Measurements from ENCODE around the gene LRCOL1. TPM values are rescaled to one million over a fixed set of nuclear protein-coding genes. Genes with fewer than 3 reads are reported as not detected.

The LRCOL1 gene
- total and polyA plus RNA-seq, 2 of the 8 experiments (the other 6 are each of a cell fraction or from before 2014, with no cell fraction given), result not detected

GRCh38 chr12:132578118-132578517 lies 32.3 kb downstream of the LRCOL1 start (continued):
- TF ChIP-seq NANOG (IDR thresholded peaks at IDR 0.05; ENCODE audit: insufficient read depth, low read depth, low read length, poor library complexity, severe bottlenecking) (no peak), ZNF274 (IDR thresholded peaks at IDR 0.05; ENCODE audit: borderline replicate concordance, extremely low read depth, low read length) (no peak), BRCA1 (IDR thresholded peaks at IDR 0.05; ENCODE audit: low read depth, low read length) (no peak), RBBP5 (IDR thresholded peaks at IDR 0.05; ENCODE audit: borderline replicate concordance, low read depth, low read length) (no peak), FOSL1 (IDR thresholded peaks at IDR 0.05; ENCODE audit: insufficient read depth, low read depth, low read length) (no peak), TBP (IDR thresholded peaks at IDR 0.05; ENCODE audit: low read depth, low read length) (no peak), EZH2 (IDR thresholded peaks at IDR 0.05; ENCODE audit: low read depth, low read length, severe bottlenecking) (no peak)

Measured in H1 (cell line).